Activated CD4-positive, alpha-beta T cell treated with anti-CD3 and anti-CD28 coated beads for 36 hours (primary cell): ENCODE data around the gene POF1B. TPM values are rescaled to one million over a fixed set of nuclear protein-coding genes. Genes with fewer than 3 reads are reported as not detected.

Source experiments
- total RNA-seq, 2 experiments: library from RNA; stranded (reverse); gene quantifications; one replicate each; pipeline ENCODE4 v1.2.3, GENCODE V29; 2021

Gene POF1B
- total RNA-seq, 2 experiments from 2014 or later: 0.05 TPM; not detected in 1

Other genes with a start within 250 kb of the POF1B start
- not detected for gene SATL1, start 135.9 kb downstream of the POF1B start, total RNA-seq
- gene ZNF711, start 135.7 kb downstream of the POF1B start, total RNA-seq: 1 to 10 TPM in 1 of 2 experiments, under 1 TPM in 1; 0.90 to 1.0 TPM